ENCODE measurements around the gene CRYL1. TPM values are rescaled to one million over a fixed set of nuclear protein-coding genes. Genes with fewer than 3 reads are reported as not detected.

Gene CRYL1
- total and polyA plus RNA-seq, 2 experiments from 2014 or later: 65.5 to 66.2 TPM

DNA sequence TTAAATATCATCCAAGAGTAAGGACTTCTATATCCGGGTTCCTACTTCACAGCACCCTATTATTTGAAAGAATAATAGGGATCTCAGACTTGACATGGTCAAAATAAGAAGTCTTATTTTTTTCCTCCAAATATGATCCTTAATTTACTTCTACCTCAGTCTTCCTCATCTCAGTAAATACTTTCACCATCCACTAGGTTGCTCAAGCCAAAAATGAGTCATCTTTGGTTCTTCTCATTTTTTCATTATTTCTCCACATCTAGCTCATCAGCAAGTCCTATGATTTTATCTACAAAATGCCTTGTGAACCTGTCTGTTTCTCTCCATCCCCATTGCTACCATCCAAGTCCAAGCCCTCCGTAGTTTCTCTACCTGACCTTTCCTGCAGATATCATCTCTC, 171.7 kb downstream of the CRYL1 start:
- no peaks in the 10 kb centered on the region for H3K9me2 ChIP-seq (replicated peaks; ENCODE audit: insufficient read depth)
- H3K4me3 ChIP-seq: no peak overlapping the region
- TF ChIP-seq, protein P1, sequence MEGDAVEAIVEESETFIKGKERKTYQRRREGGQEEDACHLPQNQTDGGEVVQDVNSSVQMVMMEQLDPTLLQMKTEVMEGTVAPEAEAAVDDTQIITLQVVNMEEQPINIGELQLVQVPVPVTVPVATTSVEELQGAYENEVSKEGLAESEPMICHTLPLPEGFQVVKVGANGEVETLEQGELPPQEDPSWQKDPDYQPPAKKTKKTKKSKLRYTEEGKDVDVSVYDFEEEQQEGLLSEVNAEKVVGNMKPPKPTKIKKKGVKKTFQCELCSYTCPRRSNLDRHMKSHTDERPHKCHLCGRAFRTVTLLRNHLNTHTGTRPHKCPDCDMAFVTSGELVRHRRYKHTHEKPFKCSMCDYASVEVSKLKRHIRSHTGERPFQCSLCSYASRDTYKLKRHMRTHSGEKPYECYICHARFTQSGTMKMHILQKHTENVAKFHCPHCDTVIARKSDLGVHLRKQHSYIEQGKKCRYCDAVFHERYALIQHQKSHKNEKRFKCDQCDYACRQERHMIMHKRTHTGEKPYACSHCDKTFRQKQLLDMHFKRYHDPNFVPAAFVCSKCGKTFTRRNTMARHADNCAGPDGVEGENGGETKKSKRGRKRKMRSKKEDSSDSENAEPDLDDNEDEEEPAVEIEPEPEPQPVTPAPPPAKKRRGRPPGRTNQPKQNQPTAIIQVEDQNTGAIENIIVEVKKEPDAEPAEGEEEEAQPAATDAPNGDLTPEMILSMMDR (IDR thresholded peaks at IDR 0.05; ENCODE audit: poor library complexity): no peak
- TF ChIP-seq EZH2phosphoT487 (IDR thresholded peaks at IDR 0.05; ENCODE audit: low read depth, severe bottlenecking, unreplicated experiment) (no peak), EZH2 (IDR thresholded peaks at IDR 0.05; ENCODE audit: borderline replicate concordance) (no peak)
- H2AFZ ChIP-seq: no peak overlapping the region
- H3K27ac ChIP-seq: no peak overlapping the region
- H3K27me3 ChIP-seq: no peaks in the 10 kb centered on the region
- 94% methylated on average over 2 of the region's 2 CpGs for WGBS (ENCODE audit: low lambda C conversion rate, missing lambda C conversion rate)
- no peaks in the 10 kb centered on the region for H3K9me3 ChIP-seq (ENCODE audit: low read depth)
- no peak for DNase-seq (ENCODE audit: low spot score)
- H4K20me1 ChIP-seq (ENCODE audit: insufficient read depth, poor library complexity, severe bottlenecking): no peaks in the 10 kb centered on the region
- no peaks in the 10 kb centered on the region for H3K4me1 ChIP-seq (ENCODE audit: insufficient read depth)
- H3K36me3 ChIP-seq (replicated peaks; ENCODE audit: insufficient read depth, low read depth): no peaks in the 10 kb centered on the region
- no peaks in the 10 kb centered on the region for H3K79me2 ChIP-seq
- H3K4me2 ChIP-seq: no peak overlapping the region

Small RNA genes lying within 50 kb of the gene (microRNA-seq; reads per million reads assigned to microRNA genes)
- not detected for gene MIR4499

Small RNA genes lying within 50 kb of the gene (small RNA-seq; reads per million reads assigned to genes)
- not detected for gene MIR4499

Other genes with a start within 250 kb of the CRYL1 start
- 16.9 and 19.2 TPM in 2 replicates for gene IFT88, start 41.3 kb upstream of the CRYL1 start, total RNA-seq
- 9.2 and 16.5 TPM in 2 replicates for gene IFT88, start 41.3 kb upstream of the CRYL1 start, polyA plus RNA-seq
- gene IL17D, start 177.8 kb upstream of the CRYL1 start, total RNA-seq: 3.5 and 3.7 TPM in 2 replicates
- gene IL17D, start 177.8 kb upstream of the CRYL1 start, polyA plus RNA-seq: 11.0 and 12.3 TPM in 2 replicates
- gene EEF1AKMT1, start 248.1 kb upstream of the CRYL1 start, total RNA-seq: 9.2 TPM in 2 replicates
- 13.6 and 21.1 TPM in 2 replicates for gene EEF1AKMT1, start 248.1 kb upstream of the CRYL1 start, polyA plus RNA-seq